NB4 (cell line): ENCODE measurements around the gene INHBE.

Source experiments
- MAX ChIP-seq: IDR thresholded peaks from 2 replicates; pipeline ENCODE4 v1.6.1; 2011; ENCODE audit warnings: low read depth, low read length
- MYC ChIP-seq: IDR thresholded peaks from 2 replicates; pipeline ENCODE4 v1.6.1; 2011; ENCODE audit warnings: low read depth, low read length
- POLR2A ChIP-seq: IDR thresholded peaks from 2 replicates; pipeline ENCODE4 v1.6.1; 2011; ENCODE audit warnings: mild to moderate bottlenecking; ENCODE audit not compliant: insufficient read length; ENCODE audit errors: extremely low read depth
- TF ChIP-seq, protein P1 (sequence below): IDR thresholded peaks from one replicate; pipeline ENCODE4 v1.5.1; 2012; ENCODE audit warnings: low read depth, low read length

GRCh38 chr12:57489157-57489641 is 34.1 kb downstream of the INHBE start:
- TF ChIP-seq, protein P1, sequence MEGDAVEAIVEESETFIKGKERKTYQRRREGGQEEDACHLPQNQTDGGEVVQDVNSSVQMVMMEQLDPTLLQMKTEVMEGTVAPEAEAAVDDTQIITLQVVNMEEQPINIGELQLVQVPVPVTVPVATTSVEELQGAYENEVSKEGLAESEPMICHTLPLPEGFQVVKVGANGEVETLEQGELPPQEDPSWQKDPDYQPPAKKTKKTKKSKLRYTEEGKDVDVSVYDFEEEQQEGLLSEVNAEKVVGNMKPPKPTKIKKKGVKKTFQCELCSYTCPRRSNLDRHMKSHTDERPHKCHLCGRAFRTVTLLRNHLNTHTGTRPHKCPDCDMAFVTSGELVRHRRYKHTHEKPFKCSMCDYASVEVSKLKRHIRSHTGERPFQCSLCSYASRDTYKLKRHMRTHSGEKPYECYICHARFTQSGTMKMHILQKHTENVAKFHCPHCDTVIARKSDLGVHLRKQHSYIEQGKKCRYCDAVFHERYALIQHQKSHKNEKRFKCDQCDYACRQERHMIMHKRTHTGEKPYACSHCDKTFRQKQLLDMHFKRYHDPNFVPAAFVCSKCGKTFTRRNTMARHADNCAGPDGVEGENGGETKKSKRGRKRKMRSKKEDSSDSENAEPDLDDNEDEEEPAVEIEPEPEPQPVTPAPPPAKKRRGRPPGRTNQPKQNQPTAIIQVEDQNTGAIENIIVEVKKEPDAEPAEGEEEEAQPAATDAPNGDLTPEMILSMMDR = no peak
- no peak for TF ChIP-seq POLR2A
- TF ChIP-seq MAX = no peak
- no peak for TF ChIP-seq MYC
